Endothelial cell (in vitro differentiated cells): Measurements from ENCODE around the gene TMEM141. TPM values are rescaled to one million over a fixed set of nuclear protein-coding genes. Genes with fewer than 3 reads are reported as not detected.
"Not testable (repeated sequence)": the region's sequence is repeated elsewhere in the genome, so short reads cannot be mapped to it uniquely, and the experiment has no call there.

Experiments
- DNase-seq: peaks from one replicate; pipeline ENCODE4 v3.0.0; 2021; ENCODE audit warnings: low spot score
- H3K27ac Mint-ChIP-seq: one replicate; pipeline ENCODE4 v1.8.0; 2021; ENCODE audit warnings: mixed read lengths, inconsistent platforms; ENCODE audit not compliant: unreplicated experiment
- H3K27me3 Mint-ChIP-seq: one replicate; pipeline ENCODE4 v1.8.0; 2021; ENCODE audit warnings: mild to moderate bottlenecking, moderate library complexity, mixed read lengths, inconsistent platforms; ENCODE audit not compliant: unreplicated experiment
- H3K36me3 Mint-ChIP-seq: one replicate; pipeline ENCODE4 v1.8.0; 2021; ENCODE audit warnings: mild to moderate bottlenecking, low read depth, mixed read lengths, inconsistent platforms; ENCODE audit not compliant: unreplicated experiment
- H3K4me1 Mint-ChIP-seq: one replicate; pipeline ENCODE4 v1.8.0; 2021; ENCODE audit warnings: mild to moderate bottlenecking, mixed read lengths, inconsistent platforms; ENCODE audit not compliant: unreplicated experiment
- H3K4me3 Mint-ChIP-seq: one replicate; pipeline ENCODE4 v1.8.0; 2021; ENCODE audit warnings: mild to moderate bottlenecking, mixed read lengths, inconsistent platforms; ENCODE audit not compliant: unreplicated experiment
- H3K9me3 Mint-ChIP-seq: one replicate; pipeline ENCODE4 v1.8.0; 2021; ENCODE audit warnings: mixed read lengths, inconsistent platforms; ENCODE audit not compliant: unreplicated experiment
- CTCF ChIP-seq: fragments of 200-600 bp; sonication (generic); IDR thresholded peaks from one replicate; pipeline ENCODE4 v1.5.0; 2021; ENCODE audit warnings: antibody characterized with exemption; ENCODE audit not compliant: unreplicated experiment
- total RNA-seq: library from RNA; stranded (reverse); fragmentation: NEBNext Ultra II Directional; extraction: Animal tissue kit (Norgen Biotek cat#: 25700); gene quantifications from one replicate; pipeline ENCODE4 v1.2.1, GENCODE V29; 2021; ENCODE audit not compliant: unreplicated experiment

TMEM141 gene
- total RNA-seq, 1 donor from 2014 or later: 73.0 TPM

GRCh38 chr9:136760424-136760823, 30.7 kb upstream of the TMEM141 start:
- Mint-ChIP-seq H3K36me3 (peaks cover 3% of the 10 kb centered on the region), H3K4me1 (no peaks in the 10 kb centered on the region), H3K4me3 (no peak overlapping the region), H3K27ac (no peak overlapping the region), H3K27me3 (peaks cover 12% of the 10 kb centered on the region), H3K9me3 (no peaks in the 10 kb centered on the region)
- DNase-seq: no peak
- TF ChIP-seq CTCF: no peak

GRCh38 chr9:136760834-136761544, 30.2 kb upstream of the TMEM141 start:
- H3K9me3 Mint-ChIP-seq, H3K36me3 Mint-ChIP-seq, H3K27ac Mint-ChIP-seq, H3K27me3 Mint-ChIP-seq, H3K4me3 Mint-ChIP-seq, H3K4me1 Mint-ChIP-seq: not testable (repeated sequence)
- peak; percentile 25 for TF ChIP-seq CTCF
- peak; percentile 75 for DNase-seq

GRCh38 chr9:136761545-136761981, 29.6 kb upstream of the TMEM141 start:
- H3K36me3 Mint-ChIP-seq: no peaks in the 10 kb centered on the region
- peaks cover 6% of the 10 kb centered on the region for H3K27me3 Mint-ChIP-seq
- no peak for TF ChIP-seq CTCF
- H3K9me3 Mint-ChIP-seq: no peaks in the 10 kb centered on the region
- H3K27ac Mint-ChIP-seq: no peak overlapping the region
- H3K4me1 Mint-ChIP-seq: no peaks in the 10 kb centered on the region
- H3K4me3 Mint-ChIP-seq: no peak overlapping the region
- DNase-seq: no peak

- Mint-ChIP-seq H3K27ac (no peak overlapping the region), H3K27me3 (peaks cover 8% of the 10 kb centered on the region), H3K4me1 (no peaks in the 10 kb centered on the region), H3K9me3 (no peaks in the 10 kb centered on the region), H3K36me3 (no peaks in the 10 kb centered on the region), H3K4me3 (no peak overlapping the region)
- no peak for TF ChIP-seq CTCF
- DNase-seq: no peak
Observed at GRCh38 chr9:136762221-136762691, 28.9 kb upstream of the TMEM141 start.

GRCh38 chr9:136762915-136763648, 28.1 kb upstream of the TMEM141 start:
- no peaks in the 10 kb centered on the region for H3K4me1 Mint-ChIP-seq
- H3K36me3 Mint-ChIP-seq: no peaks in the 10 kb centered on the region
- H3K9me3 Mint-ChIP-seq: no peaks in the 10 kb centered on the region
- H3K27ac Mint-ChIP-seq: no peak overlapping the region
- H3K4me3 Mint-ChIP-seq: no peak overlapping the region
- DNase-seq: peak; percentile 71
- peaks cover 8% of the 10 kb centered on the region for H3K27me3 Mint-ChIP-seq
- no peak for TF ChIP-seq CTCF
